GM12878 (cell line): ENCODE measurements around the gene LHFPL2. TPM values are rescaled to one million over a fixed set of nuclear protein-coding genes. Genes with fewer than 3 reads are reported as not detected.

Experiments used
- ATAC-seq: fragments of 200-7000 bp; cut with Tn5 transposase; 3 replicates; pipeline ENCODE4 v1.9.1; 2020; ENCODE audit warnings: mild to moderate bottlenecking, moderate library complexity
- BruUV-seq: library from RNA; stranded (reverse); fragments of 400-500 nt; replicated peaks from 2 replicates; lab custom pipeline; 2021; lab: Mats Ljungman, UMichigan
- CTCF ChIA-PET: fragments of 300-600 bp; sonication (Branson Sonifier 250); formaldehyde crosslinking; extraction: SDS; loops from one replicate; lab custom pipeline; 2021; ENCODE audit warnings: inconsistent platforms; lab: Yijun Ruan, JAX
- POLR2A ChIA-PET: fragments of 350-600 bp; formaldehyde crosslinking; extraction: SDS; loops from one replicate; lab custom pipeline; 2021; ENCODE audit warnings: inconsistent platforms; lab: Charles Lee
- RAD21 ChIA-PET: fragments of 300-600 bp; sonication (Branson Sonifier 250); formaldehyde crosslinking; loops from one replicate; lab custom pipeline; 2023; ENCODE audit warnings: antibody characterized with exemption; ENCODE audit not compliant: unreplicated experiment; lab: Charles Lee
- SMC1A ChIA-PET: fragments of 300-600 bp; sonication (Branson Sonifier 250); formaldehyde crosslinking; loops from one replicate; lab custom pipeline; 2023; ENCODE audit not compliant: unreplicated experiment, uncharacterized antibody; lab: Charles Lee
- DNase-seq: peaks from one replicate; pipeline ENCODE4 v3.0.0-alpha.2; 2011; ENCODE audit warnings: low read depth, low spot score
- FAIRE-seq: peaks from 3 replicates; lab custom pipeline; 2011; peaks lifted over from hg19 to GRCh38; lab: Jason Lieb, UNC
- H2AFZ ChIP-seq: 2 replicates; pipeline ENCODE4 v1.6.0; 2011; ENCODE audit warnings: low read depth, low read length, control low read depth; ENCODE audit not compliant: control insufficient read depth
- H3K27ac ChIP-seq: 2 replicates; pipeline ENCODE4 v1.5.1; 2011; ENCODE audit warnings: control low read depth; ENCODE audit not compliant: control insufficient read depth, insufficient read depth
- H3K27me3 ChIP-seq, 2 experiments: replicated peaks in 1 of 2; 2 replicates each; pipeline versions ENCODE4 v1.6.0 to v1.6.1; 2011; ENCODE audit warnings: low read length in 1 of 2; ENCODE audit not compliant: control insufficient read depth in 2 of 2, insufficient read depth in 2 of 2
- H3K36me3 ChIP-seq, 2 experiments: 2 replicates each; pipeline ENCODE4 v1.5.1; 2011; ENCODE audit warnings: low read length in 1 of 2; ENCODE audit not compliant: control insufficient read depth in 2 of 2, insufficient read depth in 2 of 2
- H3K4me1 ChIP-seq: 2 replicates; pipeline ENCODE4 v1.6.1; 2011; ENCODE audit warnings: mild to moderate bottlenecking, low read length, moderate library complexity, mixed read lengths; ENCODE audit not compliant: control insufficient read depth, insufficient read depth
- H3K4me2 ChIP-seq: 2 replicates; pipeline ENCODE4 v1.6.0; 2011; ENCODE audit warnings: control low read depth; ENCODE audit not compliant: control insufficient read depth, insufficient read depth
- H3K4me3 ChIP-seq: fragments of 200-600 bp; sonication (generic); 2 replicates; pipeline ENCODE4 v1.5.1; 2016
- H3K79me2 ChIP-seq: 2 replicates; pipeline ENCODE4 v1.6.0; 2011; ENCODE audit warnings: low read length; ENCODE audit not compliant: control insufficient read depth, insufficient read depth
- H3K9ac ChIP-seq: 2 replicates; pipeline ENCODE4 v1.8.0; 2011; ENCODE audit warnings: low read length, control low read depth, mixed read lengths; ENCODE audit not compliant: control insufficient read depth, insufficient read depth
- H3K9me3 ChIP-seq: replicated peaks from 3 replicates; pipeline ENCODE4 v1.5.1; 2011; ENCODE audit warnings: mild to moderate bottlenecking, low read length; ENCODE audit not compliant: control insufficient read depth, insufficient read depth
- H4K20me1 ChIP-seq: 2 replicates; pipeline ENCODE4 v1.6.0; 2011; ENCODE audit not compliant: control insufficient read depth, insufficient read depth
- ELK1 ChIP-seq: IDR thresholded peaks from 2 replicates; pipeline ENCODE4 v1.6.1; 2012; ENCODE audit warnings: low read depth, low read length, improper control_type of control experiment
- EP300 ChIP-seq, 2 experiments: fragments of 150-350 bp in 1 of 2; IDR thresholded peaks; 2 replicates each; pipeline ENCODE4 v1.6.1; 2011 to 2012; ENCODE audit warnings: low read depth in 2 of 2, low read length in 2 of 2, borderline replicate concordance in 1 of 2, improper control_type of control experiment in 1 of 2, inconsistent platforms in 1 of 2; ENCODE audit not compliant: control insufficient read depth in 1 of 2
- HDAC2 ChIP-seq: fragments of 200-600 bp; sonication (generic); IDR thresholded peaks from 2 replicates; pipeline ENCODE4 v1.6.1; 2017
- HDAC6 ChIP-seq: fragments of 200-600 bp; sonication (generic); IDR thresholded peaks from one replicate; pipeline ENCODE4 v1.8.0; 2017; ENCODE audit warnings: antibody characterized with exemption; ENCODE audit not compliant: unreplicated experiment
- JUNB ChIP-seq: IDR thresholded peaks from 2 replicates; pipeline ENCODE4 v1.6.1; 2016; ENCODE audit warnings: antibody characterized with exemption, mild to moderate bottlenecking
- MEF2A ChIP-seq: IDR thresholded peaks from 2 replicates; pipeline ENCODE4 v1.6.1; 2011; ENCODE audit warnings: low read depth, mild to moderate bottlenecking, low read length, moderate library complexity; ENCODE audit not compliant: insufficient read depth
- PBX3 ChIP-seq: IDR thresholded peaks from 2 replicates; pipeline ENCODE4 v1.6.1; 2011; ENCODE audit warnings: mild to moderate bottlenecking, low read depth, low read length, moderate library complexity; ENCODE audit not compliant: insufficient replicate concordance
- POLR2A ChIP-seq: IDR thresholded peaks from 2 replicates; pipeline ENCODE4 v1.6.1; 2011; ENCODE audit warnings: low read depth, mild to moderate bottlenecking, low read length
- SKIL ChIP-seq: fragments of 450-650 bp; IDR thresholded peaks from 2 replicates; pipeline ENCODE4 v1.6.1; 2017; ENCODE audit warnings: mild to moderate bottlenecking, low read depth, inconsistent platforms; ENCODE audit not compliant: poor library complexity, severe bottlenecking
- SMARCA5 ChIP-seq: fragments of 450-650 bp; IDR thresholded peaks from 2 replicates; pipeline ENCODE4 v1.6.1; 2017; ENCODE audit warnings: mild to moderate bottlenecking
- TCF3 ChIP-seq: IDR thresholded peaks from 2 replicates; pipeline ENCODE4 v1.6.1; 2012; ENCODE audit warnings: low read depth, mild to moderate bottlenecking, low read length, borderline replicate concordance; ENCODE audit not compliant: insufficient read depth
- WGBS: methylation state at CpG from one replicate; pipeline ENCODE4 v1.1.6; 2016; ENCODE audit warnings: low lambda C conversion rate; ENCODE audit not compliant: insufficient replicate concordance, insufficient coverage; ENCODE audit errors: missing lambda C conversion rate; 5-methylcytosine and 5-hydroxymethylcytosine counted together
- in situ Hi-C: fragments of 300-500 bp; cut with MboI; formaldehyde crosslinking; loops from 9 replicates; pipeline ENCODE4 v1.14.3; 2018; ENCODE audit warnings: mixed read lengths
- intact Hi-C: fragments of 100-400 bp; cut with micrococcal nuclease; formaldehyde crosslinking; loops from one replicate; pipeline ENCODE4 v1.14.2; 2022; ENCODE audit not compliant: unreplicated experiment
- polyA plus RNA-seq, 11 experiments: library from polyadenylated mRNA; depleted of rRNA in 4 of 11; unstranded in 6 of 11; stranded (reverse) in 5 of 11; fragments of >200 nt; fragmentation: Nextera tagmentation in 4 of 11; fragmentation: Illumina TruSeq in 1 of 11; extraction: Ambion mirVana in 4 of 11; extraction: Trizol in 1 of 11; gene quantifications; 1 replicate in 1 of 11; 2 replicates in 10 of 11; pipeline versions ENCODE4 v1.2.1 to v1.2.3, GENCODE V29; 2011 to 2016; ENCODE audit warnings: inconsistent platforms in 2 of 11, missing spikeins in 2 of 11, low read depth in 1 of 11
- total RNA-seq, 4 experiments: library from RNA; depleted of rRNA in 3 of 4; stranded (reverse); fragments of >200 nt in 3 of 4; fragmentation: Illumina TruSeq in 1 of 4; extraction: Trizol in 1 of 4; gene quantifications; 2 replicates each; pipeline versions ENCODE4 v1.2.1 to v1.2.3, GENCODE V29; 2013 to 2021

LHFPL2 gene
- total and polyA plus RNA-seq, 10 of the 15 experiments (the other 5 are each of a cell fraction or from before 2014, with no cell fraction given), result 4.1 to 21.8 (median 12.5) TPM

GRCh38 chr5:78610636-78611035, 37.9 kb downstream of the LHFPL2 start:
- no peak overlapping the region for H3K9ac ChIP-seq

More at GRCh38 chr5:78610636-78611035, 37.9 kb downstream of the LHFPL2 start:
- in situ Hi-C loops (no loop called here), intact Hi-C loops (no loop called here)
- Histone ChIP-seq H3K4me2 (no peak overlapping the region), H3K27ac (no peak overlapping the region), H3K36me3 (peaks cover 0 to 5% of the 10 kb centered on the region in 2 experiments; a peak in 3 of 4 replicates), H3K4me3 (no peak overlapping the region), H3K79me2 (no peaks in the 10 kb centered on the region), H2AFZ (no peak overlapping the region), H3K9me3 (no peaks in the 10 kb centered on the region), H3K27me3 (no peaks in the 10 kb centered on the region), H4K20me1 (no peaks in the 10 kb centered on the region), H3K4me1 (no peaks in the 10 kb centered on the region)
- DNase-seq, result no peak
- WGBS, result 77% methylated on average over 2 of the region's 3 CpGs
- ChIA-PET RAD21 (no interaction called here), POLR2A (interaction anchor here (1.3 kb wide), 1 partner anchor 17 kb away, joined by 3 read pairs; no protein-coding TSS in a partner anchor), CTCF (interaction anchor here (4.3 kb wide), 1 partner anchor 16 kb away, joined by 15 read pairs; no protein-coding TSS in a partner anchor), SMC1A (interaction anchor here (0.8 to 0.9 kb wide), 2 partner anchors 9 to 10 kb away, joined by 3 read pairs; no protein-coding TSS in a partner anchor)
- TF ChIP-seq SKIL (no peak), ELK1 (no peak), TCF3 (no peak), JUNB (no peak), HDAC6 (no peak), SMARCA5 (no peak), EP300 (IDR thresholded peaks at IDR 0.05; ENCODE audit: borderline replicate concordance in 1 of 2, control insufficient read depth in 1 of 2, low read depth in 2 of 2, low read length in 2 of 2) (no peak), POLR2A (no peak), PBX3 (no peak), HDAC2 (no peak), MEF2A (no peak)
- no peak for FAIRE-seq
- ATAC-seq, result no peak
- BruUV-seq, result no TSS peak
